HCT116 (cell line): ENCODE data around the gene LRP4. TPM values are rescaled to one million over a fixed set of nuclear protein-coding genes. Genes with fewer than 3 reads are reported as not detected.

ENCODE experiments used
- ATAC-seq: fragments of 200-7000 bp; cut with Tn5 transposase; 2 replicates; pipeline ENCODE4 v1.9.1; 2020; ENCODE audit warnings: mild to moderate bottlenecking, moderate library complexity
- BruUV-seq: library from RNA; stranded (reverse); fragments of 400-500 nt; replicated peaks from 2 replicates; lab custom pipeline; 2021; lab: Mats Ljungman, UMichigan
- CTCF ChIA-PET: fragments of 300-600 bp; sonication (Branson Sonifier 250); formaldehyde crosslinking; loops from one replicate; lab custom pipeline; 2021; ENCODE audit warnings: antibody characterized with exemption; lab: Charles Lee
- POLR2A ChIA-PET: fragments of 300-600, 350-600 bp; sonication (Branson Sonifier 250); formaldehyde crosslinking; loops from one replicate; lab custom pipeline; 2021; ENCODE audit warnings: antibody characterized with exemption; lab: Charles Lee
- RAD21 ChIA-PET, 2 experiments: fragments of 300-600 bp; sonication (Branson Sonifier 250); formaldehyde crosslinking; loops; one replicate each; lab custom pipeline; 2023; ENCODE audit warnings: low total read pairs in 2 of 2; ENCODE audit not compliant: uncharacterized antibody in 2 of 2, unreplicated experiment in 2 of 2, low non-redundant PET in 1 of 2; lab: Charles Lee
- DNase-seq: peaks from one replicate; pipeline ENCODE4 v3.0.0-alpha.2; 2010; ENCODE audit warnings: low read depth, low spot score
- H2AFZ ChIP-seq: fragments of 200-600 bp; shearing (Covaris generic), sonication (generic); 2 replicates; pipeline ENCODE4 v1.6.1; 2017; ENCODE audit warnings: low read depth, mixed run types, mixed read lengths, antibody characterized with exemption, low read length; ENCODE audit not compliant: poor library complexity, severe bottlenecking
- H3K27ac ChIP-seq: 2 replicates; pipeline ENCODE4 v1.5.1; 2012; ENCODE audit warnings: low read depth, low read length
- H3K27me3 ChIP-seq: fragments of 200-600 bp; sonication (generic); 2 replicates; pipeline ENCODE4 v1.6.1; 2016; ENCODE audit warnings: mixed run types, low read length, mixed read lengths; ENCODE audit not compliant: insufficient read depth
- H3K36me3 ChIP-seq, 2 experiments: fragments of 200-500 bp in 1 of 2; fragments of 200-600 bp in 1 of 2; sonication (Bioruptor generic) in 1 of 2; sonication (generic) in 1 of 2; 2 replicates each; pipeline versions ENCODE4 v1.5.1 to v1.6.1; 2014 to 2016; ENCODE audit warnings: low read length in 2 of 2, inconsistent platforms in 1 of 2, mixed read lengths in 1 of 2, mixed run types in 1 of 2; ENCODE audit not compliant: insufficient read depth in 2 of 2, control insufficient read depth in 1 of 2
- H3K4me1 ChIP-seq, 2 experiments: fragments of 200-600 bp in 1 of 2; sonication (generic) in 1 of 2; 2 replicates each; pipeline versions ENCODE4 v1.5.1 to v1.6.1; 2012 to 2017; ENCODE audit warnings: low read length in 2 of 2, inconsistent platforms in 1 of 2, mild to moderate bottlenecking in 1 of 2, mixed read lengths in 1 of 2, mixed run types in 1 of 2, moderate library complexity in 1 of 2; ENCODE audit not compliant: insufficient read depth in 2 of 2, control insufficient read depth in 1 of 2
- H3K4me2 ChIP-seq: fragments of 200-600 bp; sonication (generic); 2 replicates; pipeline ENCODE4 v1.6.1; 2017; ENCODE audit warnings: mixed run types, low read length, mixed read lengths
- H3K4me3 ChIP-seq, 2 experiments: fragments of 200-600 bp in 1 of 2; sonication (generic) in 1 of 2; replicated peaks in 1 of 2; 2 replicates each; pipeline ENCODE4 v1.5.1; 2011 to 2016; ENCODE audit warnings: low read length in 2 of 2, control low read depth in 1 of 2, low read depth in 1 of 2, mild to moderate bottlenecking in 1 of 2, mixed read lengths in 1 of 2, mixed run types in 1 of 2
- H3K79me2 ChIP-seq: fragments of 200-600 bp; sonication (generic); 2 replicates; pipeline ENCODE4 v1.6.1; 2017; ENCODE audit warnings: mild to moderate bottlenecking, mixed run types, low read length, moderate library complexity, mixed read lengths; ENCODE audit not compliant: insufficient read depth
- H3K9ac ChIP-seq: fragments of 200-600 bp; sonication (generic); 2 replicates; pipeline ENCODE4 v1.6.1; 2016; ENCODE audit warnings: low read length, mixed read lengths
- H3K9me2 ChIP-seq: fragments of 200-600 bp; sonication (generic), shearing (Covaris generic); 2 replicates; pipeline ENCODE4 v1.6.1; 2017; ENCODE audit warnings: mixed run types, mild to moderate bottlenecking, moderate library complexity; ENCODE audit not compliant: insufficient read depth
- H3K9me3 ChIP-seq, 2 experiments: fragments of 200-500 bp in 1 of 2; fragments of 200-600 bp in 1 of 2; sonication (Bioruptor generic) in 1 of 2; sonication (generic) in 1 of 2; 2 replicates each; pipeline ENCODE4 v1.6.1; 2014 to 2017; ENCODE audit warnings: low read length in 2 of 2, mixed read lengths in 2 of 2, inconsistent platforms in 1 of 2, low read depth in 1 of 2, mild to moderate bottlenecking in 1 of 2, mixed run types in 1 of 2, moderate library complexity in 1 of 2; ENCODE audit not compliant: control insufficient read depth in 1 of 2, insufficient read depth in 1 of 2
- H4K20me1 ChIP-seq: fragments of 200-600 bp; sonication (generic), shearing (Covaris generic); 2 replicates; pipeline ENCODE4 v1.6.1; 2017; ENCODE audit warnings: mixed run types, mild to moderate bottlenecking, moderate library complexity; ENCODE audit not compliant: insufficient read depth
- CBX3 ChIP-seq: IDR thresholded peaks from 2 replicates; pipeline ENCODE4 v1.6.1; 2012; ENCODE audit warnings: low read depth
- CEBPB ChIP-seq: IDR thresholded peaks from 2 replicates; pipeline ENCODE4 v1.6.1; 2012; ENCODE audit warnings: low read depth
- EZH2phosphoT487 ChIP-seq: fragments of 200-600 bp; IDR thresholded peaks from 2 replicates; pipeline ENCODE4 v1.6.1; 2018; ENCODE audit warnings: antibody characterized with exemption, borderline replicate concordance
- JUND ChIP-seq: IDR thresholded peaks from 2 replicates; pipeline ENCODE4 v1.6.1; 2012
- POLR2A ChIP-seq: IDR thresholded peaks from 2 replicates; pipeline ENCODE4 v1.7.0; 2011; ENCODE audit warnings: borderline replicate concordance; ENCODE audit not compliant: insufficient read depth, insufficient read length; ENCODE audit errors: extremely low read depth
- POLR2AphosphoS5 ChIP-seq: IDR thresholded peaks from 2 replicates; pipeline ENCODE4 v1.6.1; 2011; ENCODE audit warnings: mild to moderate bottlenecking, low read depth, low read length, moderate library complexity
- RAD21 ChIP-seq: IDR thresholded peaks from 2 replicates; pipeline ENCODE4 v1.6.1; 2012; ENCODE audit warnings: low read depth, mild to moderate bottlenecking
- TCF7L2 ChIP-seq: IDR thresholded peaks from 2 replicates; pipeline ENCODE4 v1.7.0; 2011; ENCODE audit warnings: borderline replicate concordance, inconsistent platforms; ENCODE audit not compliant: insufficient read depth, insufficient read length; ENCODE audit errors: extremely low read depth
- ZNF274 ChIP-seq: fragments of 200-500 bp; sonication (Bioruptor generic); IDR thresholded peaks from 2 replicates; pipeline ENCODE4 v1.6.1; 2014; ENCODE audit warnings: mild to moderate bottlenecking, low read depth, low read length, inconsistent platforms
- intact Hi-C: fragments of 100-400 bp; cut with micrococcal nuclease; formaldehyde crosslinking; loops from 2 replicates; pipeline ENCODE4 v1.10.0; 2022
- total RNA-seq: library from RNA; stranded (reverse); gene quantifications from one replicate; pipeline ENCODE4 v1.2.1, GENCODE V29; 2021; ENCODE audit not compliant: unreplicated experiment
- TF ChIP-seq, protein P1 (sequence below): IDR thresholded peaks from 2 replicates; pipeline ENCODE4 v1.6.1; 2012
- TF ChIP-seq, protein P2 (sequence below): IDR thresholded peaks from 2 replicates; pipeline ENCODE4 v1.6.1; 2011; ENCODE audit warnings: mild to moderate bottlenecking, low read length, moderate library complexity; ENCODE audit not compliant: insufficient replicate concordance; ENCODE audit errors: extremely low read depth
- TF ChIP-seq, protein P3 (sequence below), 3 experiments: fragments of 200-600 bp in 1 of 3; sonication (generic) in 1 of 3; IDR thresholded peaks in 2 of 3; conservative IDR thresholded peaks in 1 of 3; 2 replicates each; pipeline ENCODE4 v1.5.1; 2012 to 2017; ENCODE audit warnings: low read depth in 2 of 3, low read length in 2 of 3, antibody characterized with exemption in 1 of 3, borderline replicate concordance in 1 of 3, control low read depth in 1 of 3, mild to moderate bottlenecking in 1 of 3, mixed read lengths in 1 of 3, mixed run types in 1 of 3, moderate library complexity in 1 of 3; ENCODE audit not compliant: insufficient read depth in 1 of 3

The LRP4 gene
- total RNA-seq, 1 experiment from 2014 or later, result 7.4 TPM

DNA sequence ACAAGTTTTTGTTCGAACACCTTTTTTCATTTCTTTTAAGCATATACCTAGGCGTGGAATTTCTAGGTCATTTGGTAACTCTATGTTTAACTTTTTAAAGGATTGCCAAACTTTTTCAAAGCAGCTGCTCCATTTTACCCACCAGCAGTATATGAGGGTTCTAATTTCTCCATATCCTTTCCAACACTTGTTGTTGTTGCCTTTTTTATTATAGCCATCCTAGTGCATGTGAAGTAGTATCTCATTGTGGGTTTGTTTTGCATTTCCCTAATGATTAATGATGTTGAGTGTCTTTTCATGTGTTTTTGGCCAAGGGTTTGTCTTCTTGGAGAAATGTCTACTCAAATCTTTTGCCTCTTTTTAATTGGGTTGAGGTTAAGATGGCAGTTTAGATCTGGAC, 42.7 kb upstream of the LRP4 start:
- CTCF ChIA-PET, result no interaction called here
- Histone ChIP-seq H3K9ac (no peak overlapping the region), H3K4me2 (no peak overlapping the region), H3K36me3 (no peaks in the 10 kb centered on the region), H3K4me1 (no peaks in the 10 kb centered on the region), H4K20me1 (no peaks in the 10 kb centered on the region), H2AFZ (no peak overlapping the region), H3K27ac (no peak overlapping the region), H3K79me2 (no peaks in the 10 kb centered on the region), H3K9me3 (0 out of 4 replicates have a peak, but pooled peaks cover 0 to 3% of the 10 kb centered on the region in 2 experiments)
- intact Hi-C loops, result no loop called here
- no TSS peak for BruUV-seq
- ATAC-seq, result no peak
- RAD21 ChIA-PET, result no interaction called here
- TF ChIP-seq ZNF274, result no peak
- TF ChIP-seq EZH2phosphoT487, result no peak
- TF ChIP-seq, protein P1, sequence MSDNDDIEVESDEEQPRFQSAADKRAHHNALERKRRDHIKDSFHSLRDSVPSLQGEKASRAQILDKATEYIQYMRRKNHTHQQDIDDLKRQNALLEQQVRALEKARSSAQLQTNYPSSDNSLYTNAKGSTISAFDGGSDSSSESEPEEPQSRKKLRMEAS, result no peak
- TF ChIP-seq POLR2A, result no peak
- no peak for TF ChIP-seq CBX3
- no peak for TF ChIP-seq JUND
- TF ChIP-seq CEBPB, result no peak
- TF ChIP-seq RAD21, result no peak
- TF ChIP-seq POLR2AphosphoS5, result no peak
- no peak for TF ChIP-seq TCF7L2
- TF ChIP-seq, protein P2, sequence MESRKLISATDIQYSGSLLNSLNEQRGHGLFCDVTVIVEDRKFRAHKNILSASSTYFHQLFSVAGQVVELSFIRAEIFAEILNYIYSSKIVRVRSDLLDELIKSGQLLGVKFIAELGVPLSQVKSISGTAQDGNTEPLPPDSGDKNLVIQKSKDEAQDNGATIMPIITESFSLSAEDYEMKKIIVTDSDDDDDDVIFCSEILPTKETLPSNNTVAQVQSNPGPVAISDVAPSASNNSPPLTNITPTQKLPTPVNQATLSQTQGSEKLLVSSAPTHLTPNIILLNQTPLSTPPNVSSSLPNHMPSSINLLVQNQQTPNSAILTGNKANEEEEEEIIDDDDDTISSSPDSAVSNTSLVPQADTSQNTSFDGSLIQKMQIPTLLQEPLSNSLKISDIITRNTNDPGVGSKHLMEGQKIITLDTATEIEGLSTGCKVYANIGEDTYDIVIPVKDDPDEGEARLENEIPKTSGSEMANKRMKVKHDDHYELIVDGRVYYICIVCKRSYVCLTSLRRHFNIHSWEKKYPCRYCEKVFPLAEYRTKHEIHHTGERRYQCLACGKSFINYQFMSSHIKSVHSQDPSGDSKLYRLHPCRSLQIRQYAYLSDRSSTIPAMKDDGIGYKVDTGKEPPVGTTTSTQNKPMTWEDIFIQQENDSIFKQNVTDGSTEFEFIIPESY, result no peak
- TF ChIP-seq, protein P3, sequence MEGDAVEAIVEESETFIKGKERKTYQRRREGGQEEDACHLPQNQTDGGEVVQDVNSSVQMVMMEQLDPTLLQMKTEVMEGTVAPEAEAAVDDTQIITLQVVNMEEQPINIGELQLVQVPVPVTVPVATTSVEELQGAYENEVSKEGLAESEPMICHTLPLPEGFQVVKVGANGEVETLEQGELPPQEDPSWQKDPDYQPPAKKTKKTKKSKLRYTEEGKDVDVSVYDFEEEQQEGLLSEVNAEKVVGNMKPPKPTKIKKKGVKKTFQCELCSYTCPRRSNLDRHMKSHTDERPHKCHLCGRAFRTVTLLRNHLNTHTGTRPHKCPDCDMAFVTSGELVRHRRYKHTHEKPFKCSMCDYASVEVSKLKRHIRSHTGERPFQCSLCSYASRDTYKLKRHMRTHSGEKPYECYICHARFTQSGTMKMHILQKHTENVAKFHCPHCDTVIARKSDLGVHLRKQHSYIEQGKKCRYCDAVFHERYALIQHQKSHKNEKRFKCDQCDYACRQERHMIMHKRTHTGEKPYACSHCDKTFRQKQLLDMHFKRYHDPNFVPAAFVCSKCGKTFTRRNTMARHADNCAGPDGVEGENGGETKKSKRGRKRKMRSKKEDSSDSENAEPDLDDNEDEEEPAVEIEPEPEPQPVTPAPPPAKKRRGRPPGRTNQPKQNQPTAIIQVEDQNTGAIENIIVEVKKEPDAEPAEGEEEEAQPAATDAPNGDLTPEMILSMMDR (IDR thresholded peaks at IDR 0.05 in 2 of 3, conservative IDR thresholded peaks at IDR 0.05 in 1 of 3; ENCODE audit: borderline replicate concordance in 1 of 3, insufficient read depth in 1 of 3, low read depth in 2 of 3, low read length in 2 of 3), result no peak
- TF ChIP-seq, all 23 proteins: peak for 0
- Histone ChIP-seq H3K27me3 (no peaks in the 10 kb centered on the region), H3K4me3 (no peak overlapping the region), H3K9me2 (no peaks in the 10 kb centered on the region)
- DNase-seq, result no peak
- POLR2A ChIA-PET, result no interaction called here
